HG02884 (cell line): ENCODE data around the gene PDF.

Experiments used
- ATAC-seq: cut with Tn5 transposase; IDR thresholded peaks from one replicate; pipeline ENCODE4 v1.9.1; 2021; ENCODE audit warnings: mild to moderate bottlenecking, moderate library complexity; ENCODE audit not compliant: unreplicated experiment

Gene PDF

DNA sequence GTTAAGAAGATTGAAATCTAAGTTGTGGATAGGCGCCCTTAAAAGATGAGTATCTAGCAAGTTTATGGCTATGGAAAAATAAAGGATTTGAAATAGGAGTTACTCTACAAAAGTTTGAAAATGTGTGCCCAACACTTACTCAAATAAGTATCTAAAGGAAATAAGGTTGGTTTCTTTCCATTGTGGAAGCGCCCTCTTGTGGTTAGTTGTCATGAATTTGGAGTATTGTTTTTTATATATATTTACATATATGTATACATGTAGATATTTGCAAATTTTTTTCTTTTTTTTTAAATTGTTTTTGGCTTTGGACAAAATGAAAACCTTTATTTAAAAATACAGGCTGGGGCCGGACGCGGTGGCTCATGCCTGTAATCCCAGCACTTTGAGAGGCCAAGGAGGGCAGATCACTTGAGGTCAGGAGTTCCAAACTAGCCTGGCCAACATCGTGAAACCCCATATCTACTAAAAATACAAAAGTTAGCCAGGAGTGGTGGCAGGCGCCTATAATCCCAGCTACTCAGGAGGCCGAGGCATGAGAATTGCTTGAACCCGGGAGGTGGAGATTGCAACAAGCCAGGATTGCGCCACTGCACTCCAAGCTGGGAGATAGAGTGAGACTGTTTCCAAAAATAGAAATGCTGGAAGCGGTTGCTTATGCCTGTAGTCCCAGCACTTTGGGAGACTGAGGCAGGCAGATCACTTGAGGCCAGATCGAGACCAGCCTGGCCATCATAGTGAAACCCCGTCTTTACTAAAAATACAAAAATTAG, 43.3 kb downstream of the PDF start:
- ATAC-seq: no peak

DNA sequence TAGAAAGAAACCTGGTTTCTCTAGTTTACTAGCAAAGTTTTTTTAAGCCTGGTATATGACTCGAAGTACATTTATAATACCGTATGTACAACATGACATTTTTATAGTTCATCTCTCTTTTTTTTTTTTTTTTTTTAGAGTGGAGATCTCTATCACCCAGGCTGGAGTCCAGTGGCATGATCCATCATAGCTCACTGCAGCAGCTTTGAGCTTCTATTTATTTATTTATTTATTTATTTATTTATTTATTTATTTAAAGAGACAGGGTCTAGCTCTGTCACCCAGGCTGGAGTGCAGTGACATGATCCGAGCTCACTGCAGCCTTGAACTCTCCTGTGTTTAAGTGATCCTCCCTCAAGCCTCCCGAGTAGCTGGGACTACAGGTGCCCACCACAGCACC, 45.1 kb downstream of the PDF start:
- ATAC-seq: no peak

DNA sequence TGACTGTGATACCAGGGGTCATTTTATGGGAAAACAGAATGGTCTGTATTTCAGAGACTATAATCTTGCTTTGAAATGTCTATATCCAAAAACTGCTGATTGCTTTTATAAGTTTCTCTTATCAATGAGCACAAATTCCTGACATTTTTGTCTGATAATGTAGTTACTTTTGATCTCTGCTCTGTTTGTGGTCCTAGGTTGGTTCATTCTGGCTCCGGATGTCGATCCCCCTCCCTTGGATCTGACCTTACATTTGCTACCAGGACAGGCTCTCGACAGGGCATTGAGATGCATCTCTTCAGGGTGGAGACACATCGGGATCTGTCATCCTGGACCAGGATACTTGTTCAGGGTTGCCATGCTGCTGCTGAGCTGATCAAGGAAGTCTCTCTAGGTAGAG, 46.5 kb downstream of the PDF start:
- no peak for ATAC-seq

DNA sequence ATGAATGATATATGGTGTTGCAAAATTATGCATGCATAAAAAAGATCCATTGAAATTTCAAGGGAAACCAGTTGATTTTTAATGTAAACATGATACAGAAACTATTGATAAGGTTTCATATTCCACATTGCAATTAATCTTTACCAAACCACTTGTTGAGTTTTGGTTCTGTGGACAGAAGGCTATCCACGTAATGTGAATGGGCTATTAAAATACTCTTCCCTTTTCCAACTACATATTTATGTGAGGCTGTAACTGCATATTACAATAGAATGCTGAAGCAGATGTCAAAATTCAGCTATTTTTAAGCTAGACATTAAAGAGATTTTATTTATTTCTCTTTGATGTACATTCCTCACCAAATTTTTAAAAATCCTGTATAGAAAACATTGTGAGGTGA, 53.0 kb downstream of the PDF start:
- no peak for ATAC-seq
